Pancreas (tissue), 10 donors: ENCODE results near the gene GP1BB. TPM values are rescaled to one million over a fixed set of nuclear protein-coding genes. Genes with fewer than 3 reads are reported as not detected.

Source experiments
- ATAC-seq, 4 donors: fragments of 200-7000 bp; cut with Tn5 transposase; one replicate each; pipeline versions ENCODE4 v1.8.0 to v1.9.1; 2020; ENCODE audit warnings: mild to moderate bottlenecking in 4 of 4, moderate library complexity in 4 of 4
- DNase-seq, 6 donors: peaks; one replicate each; pipeline ENCODE4 v3.0.0-alpha.2; 2020
- FAIRE-seq: peaks from 2 replicates; lab custom pipeline; 2012; peaks lifted over from hg19 to GRCh38; lab: Jason Lieb, UNC
- H3K27ac ChIP-seq, 4 donors: fragments of 200-600 bp; sonication (generic); 1 replicate in 3 of 4; 2 replicates in 1 of 4; pipeline versions ENCODE4 v1.5.0 to v1.8.0; 2020
- H3K27me3 ChIP-seq, 4 donors: fragments of 200-600 bp; one replicate each; pipeline ENCODE4 v1.8.0; 2021
- H3K36me3 ChIP-seq, 3 donors: fragments of 200-600 bp; sonication (generic) in 1 of 3; one replicate each; pipeline versions ENCODE4 v1.5.0 to v1.8.0; 2020 to 2021
- H3K4me1 ChIP-seq, 3 donors: fragments of 200-600 bp; one replicate each; pipeline ENCODE4 v1.8.0; 2021
- H3K4me3 ChIP-seq, 4 donors: fragments of 200-600 bp; sonication (generic) in 2 of 4; one replicate each; pipeline versions ENCODE4 v1.5.0 to v1.8.0; 2020 to 2021
- H3K9me3 ChIP-seq, 4 donors: fragments of 200-600 bp; one replicate each; pipeline ENCODE4 v1.8.0; 2021
- CTCF ChIP-seq, 4 donors: fragments of 200-600 bp; sonication (generic) in 3 of 4; IDR thresholded peaks; one replicate each; pipeline versions ENCODE4 v1.5.0 to v1.8.0; 2021; ENCODE audit warnings: antibody characterized with exemption in 4 of 4
- whole genome bisulfite sequencing, 2 donors: extraction: QIAGEN DNeasy Blood & Tissue Kit; methylation state at CpG; one replicate each; pipeline ENCODE4 v1.1.7; 2013; 5-methylcytosine and 5-hydroxymethylcytosine counted together
- intact Hi-C, 3 donors: fragments of 100-400 bp; cut with DNase I; formaldehyde crosslinking; loops; one replicate each; pipeline versions ENCODE4 v1.11.1 to v1.14.2; 2022
- polyA plus RNA-seq, 2 donors: library from polyadenylated mRNA; stranded (reverse); fragments of 200-250 nt; gene quantifications; one replicate each; pipeline ENCODE4 v1.2.3, GENCODE V29; 2013
- total RNA-seq, 6 donors: library from RNA; stranded (reverse); fragmentation: NEBNext Ultra II Directional in 4 of 6; extraction: Animal tissue kit (Norgen Biotek cat#: 25700) in 4 of 6; gene quantifications; one replicate each; pipeline versions ENCODE4 v1.2.1 to v1.2.4, GENCODE V29; 2021 to 2023
- donor health status: healthy with polysubstance abuse.
- donor health status: DM: no; HTN: no; CAD: no; lungs with moderate emphysema.
- donor health status: DM: no; HTN: no; CAD: no.
- donor health status: control.
- donor health status: control.
- donor health status: Bipolar disorder and iron deficiency.
- donor health status: DM: yes; HTN: yes; CAD: no.
- donor health status: DM: no; HTN: no; CAD: no.
- donor health status: DM: no; HTN: no; CAD: no.
- donor health status: DM: yes; HTN: yes; CAD: no.

Gene GP1BB
- total and polyA plus RNA-seq, 8 donors = 1.2 to 21.2 (median 1.5) TPM; not detected in 2

- H3K9me3 ChIP-seq = no peaks in the 10 kb centered on the region
- H3K4me1 ChIP-seq = peaks cover 0 to 5% (median 0%) of the 10 kb centered on the region in 3 donors
- FAIRE-seq = no peak
- H3K36me3 ChIP-seq = no peaks in the 10 kb centered on the region
- peak in 2 of 6 donors; percentile 20 to 73 for DNase-seq
- intact Hi-C loops = no loop called here
- H3K27me3 ChIP-seq = peaks cover 0 to 43% (median 11%) of the 10 kb centered on the region in 4 donors
- WGBS, 2 donors = 14 to 16% methylated on average over 35 of the region's 35 CpGs
- TF ChIP-seq CTCF (IDR thresholded peaks at IDR 0.05) = no peak
- no peak overlapping the region for H3K27ac ChIP-seq
- peak; percentile 9 to 51 (median 24) for ATAC-seq
- H3K4me3 ChIP-seq = peak overlapping the region in 3 of 4 donors; percentile 15 to 45 (median 18)
Observed at GRCh38 chr22:19767427-19768341, 44.3 kb downstream of the GP1BB start.

GRCh38 chr22:19769393-19769715 lies 46.0 kb downstream of the GP1BB start:
- intact Hi-C loops = no loop called here
- H3K27me3 ChIP-seq = peaks cover 0 to 43% (median 11%) of the 10 kb centered on the region in 4 donors
- DNase-seq (peak in 1 of 6 donors; percentile 45), FAIRE-seq (no peak), ATAC-seq (no peak)
- WGBS, 2 donors = 82 to 86% methylated on average over 11 to 12 of the region's 12 CpGs
- no peaks in the 10 kb centered on the region for H3K9me3 ChIP-seq
- no peak overlapping the region for H3K4me3 ChIP-seq
- H3K4me1 ChIP-seq = peaks cover 0 to 5% (median 0%) of the 10 kb centered on the region in 3 donors
- no peak for TF ChIP-seq CTCF (IDR thresholded peaks at IDR 0.05)
- H3K36me3 ChIP-seq = no peaks in the 10 kb centered on the region
- H3K27ac ChIP-seq = no peak overlapping the region

- DNase-seq = peak in 3 of 6 donors; percentile 12 to 41 (median 35)
- H3K36me3 ChIP-seq = no peaks in the 10 kb centered on the region
- ATAC-seq = no peak
- TF ChIP-seq CTCF (IDR thresholded peaks at IDR 0.05) = no peak
- H3K4me3 ChIP-seq = no peak overlapping the region
- intact Hi-C loops = no loop called here
- FAIRE-seq = no peak
- H3K4me1 ChIP-seq = peaks cover 0 to 5% (median 0%) of the 10 kb centered on the region in 3 donors
- H3K27ac ChIP-seq = no peak overlapping the region
- peaks cover 0 to 36% (median 11%) of the 10 kb centered on the region in 4 donors for H3K27me3 ChIP-seq
- 52 to 66% methylated on average over 25 of the region's 25 CpGs for WGBS, 2 donors
- no peaks in the 10 kb centered on the region for H3K9me3 ChIP-seq
Observed at GRCh38 chr22:19770349-19771220, 47.2 kb downstream of the GP1BB start.

- ATAC-seq = no peak
- Histone ChIP-seq H3K27ac (no peak overlapping the region), H3K4me1 (no peaks in the 10 kb centered on the region), H3K9me3 (no peaks in the 10 kb centered on the region), H3K36me3 (no peaks in the 10 kb centered on the region), H3K27me3 (peaks cover 0 to 29% (median 7%) of the 10 kb centered on the region in 4 donors), H3K4me3 (no peak overlapping the region)
- 40 to 42% methylated on average over 4 of the region's 4 CpGs for WGBS, 2 donors
- no peak for FAIRE-seq
- peak in 1 of 6 donors; percentile 9 for DNase-seq
- TF ChIP-seq CTCF (IDR thresholded peaks at IDR 0.05) = no peak
- intact Hi-C loops = no loop called here
Observed at GRCh38 chr22:19772422-19772672, 49.0 kb downstream of the GP1BB start.
